GM12872 (cell line): ENCODE measurements around the gene RHNO1.

ENCODE experiments used
- TF ChIP-seq, protein P1 (sequence below): IDR thresholded peaks from 3 replicates; pipeline ENCODE4 v1.5.1; 2011; ENCODE audit warnings: low read depth, mild to moderate bottlenecking, low read length, moderate library complexity; ENCODE audit not compliant: insufficient read depth

RHNO1 gene

DNA sequence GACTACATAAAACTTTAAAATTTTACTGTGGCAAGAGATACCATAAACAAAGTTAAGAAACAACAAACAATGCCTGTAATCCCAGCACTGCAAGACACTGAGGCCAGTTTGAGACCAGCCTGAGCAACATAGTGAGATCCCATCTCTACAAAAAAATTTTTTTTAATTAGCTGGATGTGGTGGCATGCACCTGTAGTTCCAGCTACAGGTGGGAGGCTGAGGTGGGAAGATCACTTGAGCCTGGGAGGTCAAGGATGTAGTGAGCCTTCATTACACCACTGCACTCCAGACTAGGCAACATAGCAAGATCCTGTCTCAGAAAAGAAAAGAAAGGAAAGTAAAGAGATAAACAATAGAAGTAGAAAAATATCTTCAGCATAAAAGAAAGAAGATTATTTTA is 16.9 kb upstream of the RHNO1 start:
- TF ChIP-seq, protein P1, sequence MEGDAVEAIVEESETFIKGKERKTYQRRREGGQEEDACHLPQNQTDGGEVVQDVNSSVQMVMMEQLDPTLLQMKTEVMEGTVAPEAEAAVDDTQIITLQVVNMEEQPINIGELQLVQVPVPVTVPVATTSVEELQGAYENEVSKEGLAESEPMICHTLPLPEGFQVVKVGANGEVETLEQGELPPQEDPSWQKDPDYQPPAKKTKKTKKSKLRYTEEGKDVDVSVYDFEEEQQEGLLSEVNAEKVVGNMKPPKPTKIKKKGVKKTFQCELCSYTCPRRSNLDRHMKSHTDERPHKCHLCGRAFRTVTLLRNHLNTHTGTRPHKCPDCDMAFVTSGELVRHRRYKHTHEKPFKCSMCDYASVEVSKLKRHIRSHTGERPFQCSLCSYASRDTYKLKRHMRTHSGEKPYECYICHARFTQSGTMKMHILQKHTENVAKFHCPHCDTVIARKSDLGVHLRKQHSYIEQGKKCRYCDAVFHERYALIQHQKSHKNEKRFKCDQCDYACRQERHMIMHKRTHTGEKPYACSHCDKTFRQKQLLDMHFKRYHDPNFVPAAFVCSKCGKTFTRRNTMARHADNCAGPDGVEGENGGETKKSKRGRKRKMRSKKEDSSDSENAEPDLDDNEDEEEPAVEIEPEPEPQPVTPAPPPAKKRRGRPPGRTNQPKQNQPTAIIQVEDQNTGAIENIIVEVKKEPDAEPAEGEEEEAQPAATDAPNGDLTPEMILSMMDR: no peak

DNA sequence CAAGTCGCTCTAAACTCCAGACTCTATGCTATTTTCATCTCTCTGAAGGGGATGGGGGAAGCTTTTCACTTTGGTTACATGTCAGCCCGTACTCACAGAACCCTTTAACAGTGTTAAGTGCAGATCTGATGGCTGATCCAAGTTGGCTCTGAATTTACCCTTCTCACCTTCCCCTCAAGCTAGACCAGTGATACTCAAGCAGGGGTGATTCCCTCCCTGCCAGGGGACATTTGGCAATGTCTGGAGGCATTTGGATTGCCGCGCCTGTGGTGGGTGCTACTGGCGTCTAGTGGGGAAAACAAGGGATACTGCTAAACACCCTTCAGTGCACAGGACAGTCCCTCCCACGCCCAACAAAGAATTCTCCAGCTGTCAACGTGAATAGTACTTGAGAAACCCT is 14.1 kb upstream of the RHNO1 start:
- TF ChIP-seq, protein P1: no peak

DNA sequence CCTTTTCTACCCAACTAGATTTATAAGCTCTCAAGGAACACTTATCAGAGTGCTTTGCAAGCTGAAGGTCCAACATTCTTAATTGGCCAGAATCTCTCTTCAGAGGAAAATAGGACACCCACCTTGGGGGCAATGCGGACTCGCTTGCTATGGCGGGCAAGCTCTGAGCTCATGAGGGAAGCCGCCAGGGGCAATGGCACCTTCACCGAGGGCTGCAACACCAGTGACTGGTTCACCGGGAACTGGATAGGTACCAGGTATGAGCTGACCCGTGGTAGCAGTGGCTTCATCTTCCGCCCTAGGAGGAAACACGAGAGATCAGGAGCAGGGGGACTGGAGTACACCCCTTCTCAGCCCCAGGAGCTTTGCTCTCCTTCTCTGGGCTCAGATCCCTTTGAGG is 12.8 kb upstream of the RHNO1 start:
- TF ChIP-seq, protein P1: no peak

DNA sequence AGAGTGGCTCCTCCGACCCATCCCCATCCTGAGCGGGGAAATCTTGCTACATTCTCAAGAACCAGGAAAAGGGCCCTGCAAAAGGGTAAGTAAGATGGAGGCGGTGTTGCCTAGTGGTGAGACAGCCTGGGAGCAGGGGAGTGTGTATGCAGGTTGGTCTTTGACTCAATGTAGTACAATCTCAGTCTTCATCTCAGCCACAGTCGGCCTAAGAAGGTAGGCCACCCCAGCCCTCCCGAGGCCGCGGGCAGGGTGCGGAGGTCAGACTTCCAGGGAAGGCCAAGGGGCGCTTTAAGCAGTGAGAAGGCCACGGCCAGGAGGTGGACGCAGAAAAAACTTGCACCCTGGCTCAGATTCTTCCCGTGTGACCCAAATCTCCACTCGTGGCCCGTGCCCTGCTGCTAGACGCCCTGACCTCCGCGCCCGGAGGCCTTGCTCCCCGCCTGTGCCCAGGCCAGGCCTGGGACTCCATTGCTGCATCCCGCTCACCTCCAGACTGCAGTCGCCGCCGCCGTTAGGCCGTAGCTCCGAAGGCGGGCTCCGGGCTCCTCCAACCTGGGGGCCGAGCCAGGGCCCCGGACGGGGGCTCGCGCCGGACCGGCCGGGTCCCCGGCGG is 484 bp upstream of the RHNO1 start:
- TF ChIP-seq, protein P1: no peak

DNA sequence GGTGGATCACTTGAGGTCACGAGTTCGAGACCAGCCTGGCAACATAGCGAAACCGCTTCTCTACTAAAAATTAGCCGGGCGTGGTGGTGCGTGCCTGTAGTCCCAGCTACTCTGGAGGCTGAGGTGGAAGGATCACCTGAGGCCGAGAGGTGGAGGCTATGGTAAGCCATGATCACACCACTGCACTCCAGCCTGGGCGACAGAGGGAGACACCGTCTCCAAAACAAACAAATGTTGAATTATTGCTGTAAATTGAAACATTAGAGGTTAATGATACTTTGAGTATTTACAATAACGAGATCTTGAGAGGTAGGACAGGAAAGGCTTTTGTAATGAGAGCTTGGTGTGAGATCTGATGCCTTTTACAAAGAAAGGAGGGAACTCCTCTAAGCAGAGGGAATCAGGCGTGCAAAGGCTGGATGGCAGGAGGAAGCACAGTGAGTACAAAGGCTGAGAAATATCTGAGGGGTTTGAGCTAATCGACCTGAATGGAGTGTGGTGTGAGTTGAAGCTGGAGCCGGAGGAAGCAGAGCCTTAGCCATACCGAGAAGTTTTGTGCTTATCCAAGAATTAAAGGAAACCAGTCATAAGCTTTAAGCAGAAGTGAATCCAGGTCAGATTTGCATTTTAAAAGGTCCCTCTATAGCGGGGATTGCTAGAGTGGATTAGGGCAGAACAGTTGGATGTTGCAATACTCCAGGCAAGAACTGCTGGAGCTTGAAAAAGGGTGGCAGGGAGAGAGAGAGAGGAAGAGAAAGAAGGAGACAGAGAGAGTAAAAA is 1.1 kb downstream of the RHNO1 start:
- TF ChIP-seq, protein P1: no peak

DNA sequence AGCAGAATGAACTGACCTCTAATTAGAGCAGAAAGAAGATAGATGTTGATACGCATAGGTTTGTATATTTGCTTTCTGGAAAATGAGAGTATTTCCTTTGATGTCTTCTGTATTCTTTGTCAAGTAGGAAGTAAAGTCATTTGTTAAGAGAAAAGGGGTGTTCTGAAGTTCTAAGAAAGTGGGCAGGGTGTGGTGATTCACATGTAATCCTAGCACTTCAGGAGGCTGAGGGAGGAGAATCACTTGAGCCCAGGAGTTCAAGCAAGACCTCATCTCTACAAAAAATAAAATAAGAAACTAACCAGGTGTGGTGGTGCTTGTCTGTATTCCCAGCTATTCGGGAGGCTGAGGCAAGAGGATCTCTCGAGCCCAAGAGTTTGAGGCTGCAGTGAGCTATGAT is 2.8 kb downstream of the RHNO1 start:
- TF ChIP-seq, protein P1: no peak

DNA sequence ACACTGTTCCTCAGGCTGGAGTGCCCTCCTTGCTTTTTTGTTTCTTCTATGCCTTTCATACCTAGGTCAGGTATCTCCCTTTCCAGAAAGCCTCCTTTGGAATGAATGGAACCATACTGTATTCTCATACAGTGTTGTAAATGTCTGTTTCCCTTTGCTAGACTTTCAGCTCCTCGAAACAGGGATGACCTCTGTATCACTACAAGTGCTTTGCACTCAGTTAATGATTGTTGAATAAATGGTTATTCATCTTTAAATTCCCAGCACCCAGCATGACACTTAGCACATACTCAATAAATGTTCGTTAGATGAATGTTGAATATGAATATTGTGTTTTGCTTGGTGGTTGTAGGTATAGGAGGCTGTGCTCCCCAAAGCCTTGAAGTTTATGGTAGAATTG is 7.8 kb downstream of the RHNO1 start:
- TF ChIP-seq, protein P1: no peak
